Sciatic nerve (tissue), 2 donors: ENCODE data around the gene NRG3. TPM values are rescaled to one million over a fixed set of nuclear protein-coding genes. Genes with fewer than 3 reads are reported as not detected.

Source experiments
- ATAC-seq: fragments of 200-7000 bp; cut with Tn5 transposase; one replicate; pipeline ENCODE4 v1.9.1; 2020; ENCODE audit warnings: mild to moderate bottlenecking, moderate library complexity
- DNase-seq: peaks from one replicate; pipeline ENCODE4 v3.0.0-alpha.2; 2020; ENCODE audit warnings: low spot score
- intact Hi-C: fragments of 100-400 bp; cut with DNase I; formaldehyde crosslinking; loops from one replicate; pipeline ENCODE4 v1.14.2; 2022
- total RNA-seq: library from RNA; stranded (reverse); fragmentation: NEBNext Ultra II Directional; extraction: Animal tissue kit (Norgen Biotek cat#: 25700); gene quantifications from one replicate; pipeline ENCODE4 v1.2.1, GENCODE V29; 2021
- donor health status: DM: no; HTN: no; CAD: no.
- donor health status: DM: no; HTN: no; CAD: no.

The NRG3 gene
- total RNA-seq = 1.4 TPM

DNA sequence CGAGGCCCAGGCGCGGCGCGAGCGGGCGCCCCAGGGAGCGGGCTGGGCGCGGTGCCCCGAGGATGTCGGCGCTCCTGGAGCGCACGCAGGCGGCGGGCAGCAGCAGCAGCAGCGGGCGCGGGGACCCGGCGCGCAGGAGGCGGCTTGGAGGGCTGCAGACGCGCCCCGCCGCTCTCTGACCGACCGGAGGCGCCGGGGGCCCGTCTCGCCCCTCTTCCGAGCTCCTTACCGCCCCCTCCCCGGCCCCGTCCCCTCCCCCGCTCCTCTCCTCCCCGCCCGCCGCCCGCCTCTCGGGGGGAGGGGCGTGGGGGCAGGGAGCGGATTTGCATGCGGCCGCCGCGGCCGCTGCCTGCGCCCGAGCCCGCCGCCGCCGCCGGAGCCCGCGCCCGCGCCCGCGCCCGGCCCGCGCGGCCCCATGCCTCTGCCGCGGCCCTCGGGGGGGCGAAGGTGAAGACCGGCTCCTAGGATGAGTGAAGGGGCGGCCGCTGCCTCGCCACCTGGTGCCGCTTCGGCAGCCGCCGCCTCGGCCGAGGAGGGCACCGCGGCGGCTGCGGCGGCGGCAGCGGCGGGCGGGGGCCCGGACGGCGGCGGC lies at the start of gene NRG3:
Gene NRG3 (plus strand): TSS at position 320 of the 592 bp plus-strand sequence.
- no peak for DNase-seq
- no peak for ATAC-seq
- intact Hi-C loops = no loop called here

DNA sequence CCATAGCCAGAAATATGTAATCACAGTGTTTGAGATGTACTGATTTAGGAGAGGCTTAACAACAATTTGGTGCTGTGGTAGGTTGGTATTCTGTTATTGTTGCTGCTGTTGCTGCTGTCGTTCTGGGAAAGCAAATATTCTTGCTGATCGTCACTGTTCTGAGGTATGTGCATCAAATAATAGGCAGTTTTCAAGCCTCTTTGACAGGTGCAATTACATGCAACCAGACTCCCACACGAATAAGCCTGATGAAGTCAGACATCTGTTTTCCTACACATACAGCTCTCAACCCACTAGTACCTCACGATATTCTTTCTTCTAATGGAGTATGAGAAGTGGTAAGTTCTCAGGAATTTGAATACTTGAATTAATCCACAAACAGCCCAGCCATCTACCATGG lies 46.7 kb upstream of the NRG3 start:
- no peak for DNase-seq
- intact Hi-C loops = no loop called here
- no peak for ATAC-seq

DNA sequence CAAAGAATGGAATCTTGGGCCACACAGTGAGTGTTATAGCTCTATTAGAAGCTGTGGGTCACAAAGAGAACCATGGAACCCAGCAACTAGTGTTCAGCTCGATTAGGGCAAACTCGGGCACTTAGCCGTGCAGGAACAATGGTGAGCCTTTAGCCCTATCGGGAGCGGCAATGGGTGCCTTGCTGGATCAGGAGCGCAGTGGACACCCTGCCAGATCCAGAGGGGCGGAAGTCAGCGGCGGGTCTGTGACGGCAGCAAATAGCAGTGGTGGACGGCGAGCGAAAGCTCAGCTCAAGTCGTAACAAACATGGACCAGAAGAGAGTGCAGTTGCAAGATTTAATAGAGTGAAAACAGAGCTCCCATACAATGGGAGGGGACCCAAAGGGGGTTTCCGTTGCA lies 43.9 kb upstream of the NRG3 start:
- DNase-seq (no peak), ATAC-seq (no peak)
- intact Hi-C loops = no loop called here

DNA sequence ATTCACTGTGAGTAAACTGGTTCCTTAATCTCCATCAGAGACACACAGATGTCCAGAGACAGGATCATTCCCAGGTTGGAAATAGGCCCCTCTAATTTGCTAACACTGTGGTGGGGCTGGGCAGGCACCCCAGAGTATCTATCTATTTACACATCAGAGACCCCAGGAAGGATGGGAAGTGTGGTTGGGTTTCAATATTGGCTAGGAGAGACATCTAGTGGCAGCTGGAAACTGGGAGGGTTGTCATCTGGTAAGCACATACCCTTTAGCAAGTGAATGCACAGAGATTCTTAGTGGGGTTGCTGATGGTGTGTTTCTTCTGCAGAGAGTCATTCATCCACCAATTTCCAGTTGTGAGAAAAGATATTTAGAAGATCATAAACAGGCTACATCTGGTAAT lies 36.0 kb upstream of the NRG3 start:
- DNase-seq (no peak), ATAC-seq (no peak)
- intact Hi-C loops = no loop called here

DNA sequence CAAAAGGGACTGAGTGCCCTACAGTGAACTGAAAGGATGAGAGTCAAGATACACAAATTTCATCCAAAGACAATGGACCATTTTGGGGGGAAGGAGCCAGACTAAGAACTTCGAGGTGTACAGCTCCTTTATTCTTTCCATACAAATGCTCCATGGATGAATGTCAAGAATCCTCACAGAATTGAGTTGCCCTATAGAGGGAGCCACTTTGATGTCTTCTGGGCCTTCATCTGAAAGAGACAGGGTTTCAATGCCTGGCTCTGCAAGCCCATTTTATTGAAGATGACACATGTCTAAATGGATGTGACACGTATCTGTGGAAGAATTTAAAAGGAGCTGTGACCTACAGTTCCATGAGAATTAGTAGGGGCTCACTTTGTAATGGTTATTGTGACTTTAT lies 32.0 kb upstream of the NRG3 start:
- no peak for DNase-seq
- intact Hi-C loops = no loop called here

DNA sequence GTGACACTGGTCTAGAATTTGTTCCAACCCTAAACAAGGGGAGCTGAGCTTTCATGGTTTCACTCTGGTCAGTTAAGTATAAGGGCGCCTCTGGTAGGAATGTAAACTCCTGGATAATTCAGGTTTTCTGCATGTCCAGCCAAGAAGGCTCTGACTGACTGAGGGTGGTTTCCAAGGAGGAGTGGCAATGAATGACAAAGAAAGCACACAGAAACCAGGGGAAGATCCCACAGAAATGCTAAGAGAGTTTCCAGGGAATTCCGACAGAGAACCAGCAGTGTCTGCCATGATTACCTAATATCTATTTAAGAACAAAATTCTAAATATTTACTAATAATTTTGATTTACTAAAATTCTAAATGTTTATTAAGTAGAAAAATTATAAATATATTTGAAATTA lies 27.3 kb upstream of the NRG3 start:
- ATAC-seq (no peak), DNase-seq (no peak)
- intact Hi-C loops = no loop called here

More for the DNA sequence above, 32.0 kb upstream of the NRG3 start:
- no peak for ATAC-seq

DNA sequence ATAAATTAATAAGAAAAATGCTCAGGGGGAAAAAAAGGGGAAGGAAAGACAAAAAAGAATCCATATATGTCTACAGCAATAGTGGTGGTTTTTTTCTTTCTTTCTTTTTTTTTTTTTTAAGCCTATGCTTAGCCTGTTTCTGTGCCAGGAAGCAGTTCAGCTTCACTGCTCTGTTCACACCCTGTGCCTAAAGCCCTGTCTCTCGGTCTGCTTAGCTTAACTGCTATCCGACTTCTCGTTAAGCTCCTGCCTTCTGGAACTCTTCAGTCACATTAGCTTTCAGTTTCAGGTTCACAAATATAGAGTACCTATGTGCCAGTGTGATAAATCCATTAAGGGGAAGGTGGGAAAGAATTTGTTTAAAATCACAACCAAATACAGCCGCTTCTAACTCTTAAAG lies 26.5 kb upstream of the NRG3 start:
- DNase-seq (no peak), ATAC-seq (no peak)
- intact Hi-C loops = no loop called here

DNA sequence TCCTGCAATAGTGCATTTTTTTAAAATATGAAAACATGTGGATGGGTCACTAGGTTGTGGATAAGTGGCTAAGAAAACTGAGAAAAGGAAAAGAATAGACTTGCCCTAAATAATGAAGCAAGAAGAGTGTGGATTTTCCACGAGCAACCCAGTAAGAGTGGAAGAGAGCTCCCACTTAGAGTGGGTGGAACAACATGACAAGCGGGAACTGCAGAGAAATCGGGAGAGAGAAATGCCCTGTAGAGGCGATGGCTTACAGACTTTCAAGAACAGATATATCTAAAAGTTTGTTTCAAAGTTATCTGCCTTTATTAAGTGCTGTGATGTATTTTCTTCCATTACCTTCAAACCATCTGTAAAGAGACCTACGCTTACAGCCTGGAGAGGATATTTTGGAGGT lies 26.1 kb upstream of the NRG3 start:
- no peak for DNase-seq
- ATAC-seq = no peak
- intact Hi-C loops = no loop called here

DNA sequence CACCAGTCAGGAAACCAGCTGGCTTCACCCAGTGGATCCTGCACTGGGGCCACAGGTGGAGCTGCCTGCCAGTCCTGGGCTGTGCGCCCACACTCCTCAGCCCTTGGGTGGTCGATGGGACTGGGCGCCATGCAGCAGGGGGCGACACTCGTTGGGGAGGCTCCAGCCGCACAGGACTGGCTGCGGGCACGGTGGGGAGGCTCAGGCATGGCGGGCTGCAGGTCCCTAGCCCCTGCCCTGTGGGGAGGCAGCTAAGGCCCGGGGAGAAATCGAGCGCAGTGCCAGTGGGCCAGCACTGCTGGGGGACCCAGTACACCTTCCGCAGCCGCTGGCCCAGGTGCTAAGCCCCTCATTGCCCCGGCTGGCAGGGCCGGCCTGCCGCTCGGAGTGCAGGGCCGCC lies 12.4 kb upstream of the NRG3 start:
- no peak for ATAC-seq
- intact Hi-C loops = no loop called here
- DNase-seq = no peak

DNA sequence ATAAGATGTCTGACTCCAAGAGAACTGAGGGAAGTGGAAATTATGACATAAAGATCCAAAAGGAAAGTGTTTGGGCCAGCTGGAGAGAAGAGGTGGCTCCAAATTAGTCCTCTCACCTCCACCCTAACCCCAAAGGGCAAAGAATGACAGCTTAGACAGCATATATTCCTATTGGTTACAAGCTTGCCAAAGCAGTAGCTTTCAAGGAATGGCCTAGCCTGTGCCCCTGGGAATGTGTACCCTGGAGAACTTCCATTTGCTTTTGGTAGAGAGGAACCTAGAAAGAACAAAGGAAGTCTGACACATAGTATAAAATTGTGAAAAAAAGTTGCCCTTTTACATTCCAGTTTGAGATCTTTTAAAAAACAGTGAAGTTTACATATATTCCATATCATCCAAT lies 11.2 kb upstream of the NRG3 start:
- intact Hi-C loops = no loop called here
- ATAC-seq (no peak), DNase-seq (no peak)

DNA sequence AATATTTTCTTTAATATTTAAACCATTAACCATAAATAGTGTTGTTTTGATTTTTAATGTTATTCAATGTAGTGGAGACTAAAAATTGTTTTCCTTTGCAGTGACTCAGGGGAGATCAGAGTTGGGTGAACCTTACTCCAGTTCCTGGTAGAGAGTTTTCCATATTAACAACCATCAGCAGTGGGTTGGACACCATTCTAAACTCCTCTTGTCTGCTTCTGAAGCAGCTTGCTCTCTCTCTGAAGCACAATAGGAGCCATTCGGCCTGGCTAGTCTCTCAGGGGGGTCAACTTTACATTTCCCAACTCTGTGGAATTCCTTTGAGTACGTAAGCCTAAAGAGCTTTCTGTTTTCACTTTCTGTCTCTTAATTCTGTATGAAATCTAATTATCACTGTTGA lies 9.4 kb upstream of the NRG3 start:
- DNase-seq = no peak
- no peak for ATAC-seq
- intact Hi-C loops = no loop called here

DNA sequence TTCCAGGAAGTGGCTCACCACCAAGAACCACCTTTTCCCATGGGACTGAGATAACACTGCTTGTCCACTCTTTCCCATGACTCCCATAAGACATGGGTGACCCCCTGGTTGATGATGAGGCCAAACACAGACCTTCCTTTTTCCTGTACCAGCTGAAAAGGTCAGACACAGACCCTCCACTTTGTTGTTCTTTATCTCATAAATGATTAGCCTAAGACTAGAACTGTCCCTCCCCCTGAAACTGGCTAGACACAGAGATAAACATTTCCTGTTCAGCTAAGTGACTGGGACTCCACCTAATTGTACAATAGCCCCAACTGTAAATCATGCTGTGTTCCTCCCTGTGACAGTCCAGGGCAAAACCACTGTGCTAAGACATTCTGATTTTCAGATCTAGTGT lies 8.2 kb upstream of the NRG3 start:
- ATAC-seq = no peak
- no peak for DNase-seq
- intact Hi-C loops = no loop called here

DNA sequence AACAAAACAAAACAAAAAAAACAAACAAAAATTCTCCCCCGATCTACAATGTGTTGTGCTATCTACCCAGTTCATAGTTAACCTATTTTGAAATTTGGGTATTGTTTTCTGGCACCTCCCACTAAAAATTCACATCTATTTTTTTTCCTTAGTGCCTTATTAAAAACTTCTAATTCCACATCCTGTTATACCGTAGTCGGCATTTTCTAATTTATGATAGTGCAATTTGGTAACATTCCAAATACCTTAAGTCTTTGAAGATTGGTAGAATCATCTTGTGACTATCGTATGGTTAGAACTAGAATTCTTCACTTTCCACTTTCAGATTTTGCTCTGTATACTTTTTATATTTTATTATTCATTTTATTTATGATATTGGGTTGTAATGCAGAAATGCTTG lies 4.5 kb upstream of the NRG3 start:
- intact Hi-C loops = no loop called here
- ATAC-seq = no peak
- no peak for DNase-seq

DNA sequence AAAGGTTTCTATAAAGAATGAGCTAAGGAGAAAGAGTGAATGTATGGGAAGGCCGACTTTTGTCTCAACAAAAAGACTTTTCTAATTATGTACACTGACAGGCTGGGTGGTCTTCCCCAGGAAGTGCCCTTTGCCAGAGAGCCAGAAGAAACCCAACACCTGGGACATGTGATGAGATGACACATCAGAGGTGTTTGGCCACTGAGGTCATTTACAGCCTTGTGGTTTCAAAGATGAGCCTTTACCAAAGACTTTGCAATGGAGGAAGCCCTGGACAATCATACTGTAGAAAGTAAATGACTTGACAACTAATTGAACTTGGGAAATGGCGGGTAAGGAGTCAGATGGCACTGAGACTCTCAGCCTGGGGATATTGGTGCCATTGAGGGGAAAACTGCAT lies 3.4 kb upstream of the NRG3 start:
- intact Hi-C loops = no loop called here
- no peak for DNase-seq
- no peak for ATAC-seq

DNA sequence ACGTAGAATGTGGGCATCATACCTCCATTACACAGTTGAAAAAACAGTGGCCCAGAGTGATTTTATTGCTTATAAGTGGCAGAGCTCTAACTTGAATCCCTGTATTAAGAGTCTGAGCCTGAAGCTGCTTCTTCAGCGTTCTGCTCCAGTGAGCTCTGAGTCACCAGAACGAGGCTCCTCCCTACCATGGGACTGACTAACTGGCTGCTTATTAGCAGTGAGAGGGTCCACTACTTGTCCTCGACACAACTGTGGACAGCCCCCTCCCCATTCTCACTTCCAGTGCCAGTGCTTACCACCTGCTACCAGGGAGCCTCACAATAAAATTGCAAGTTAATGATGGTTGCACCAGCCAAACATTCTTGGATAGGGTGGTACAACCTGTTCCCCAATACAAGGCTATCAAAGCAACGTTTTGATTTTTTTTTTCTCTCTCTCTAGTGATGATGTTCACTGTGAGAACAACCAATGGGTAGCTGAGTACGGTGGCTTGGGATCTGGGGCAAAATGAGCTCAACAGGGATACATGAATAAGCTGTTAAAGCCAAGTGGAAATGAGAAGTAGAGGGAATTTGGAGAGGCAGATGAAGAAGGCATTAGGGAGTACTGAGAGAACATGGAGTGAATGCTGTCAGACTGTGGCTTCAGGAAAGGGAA lies 2.7 kb upstream of the NRG3 start:
- ATAC-seq = no peak
- intact Hi-C loops = no loop called here
- no peak for DNase-seq

DNA sequence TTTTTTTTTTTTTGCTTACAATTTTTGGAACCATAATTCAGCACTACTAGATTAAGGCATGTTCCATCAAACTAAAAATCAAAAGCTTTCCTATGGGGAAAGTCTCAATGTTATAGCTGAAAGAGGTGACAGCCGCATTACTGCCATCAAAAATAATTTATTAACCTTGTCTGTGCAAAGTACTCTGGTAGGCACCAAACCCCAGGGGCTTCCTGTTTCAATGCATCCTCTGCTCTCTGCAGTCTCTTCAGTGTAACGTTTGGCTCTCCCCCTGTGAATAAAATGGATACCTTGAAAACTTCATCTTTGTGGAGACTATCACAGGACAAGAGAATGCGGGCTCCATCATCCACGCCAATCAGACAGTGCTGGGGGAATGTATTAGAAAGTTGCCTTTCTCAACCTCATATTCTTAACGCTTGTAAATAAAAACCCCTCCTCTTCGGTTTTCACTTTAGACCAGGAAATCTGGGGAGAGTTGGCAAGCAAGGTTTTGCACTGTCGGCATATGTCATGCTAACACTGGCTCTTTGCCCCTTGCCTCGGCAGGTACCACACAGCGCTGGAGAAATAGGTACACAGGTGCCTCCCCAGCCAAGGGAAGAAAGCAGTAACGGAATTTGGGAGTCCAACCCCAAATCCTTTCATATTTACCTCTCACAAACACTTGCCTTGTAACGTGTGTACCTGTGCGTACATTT lies 1.6 kb upstream of the NRG3 start:
- intact Hi-C loops = no loop called here

DNA sequence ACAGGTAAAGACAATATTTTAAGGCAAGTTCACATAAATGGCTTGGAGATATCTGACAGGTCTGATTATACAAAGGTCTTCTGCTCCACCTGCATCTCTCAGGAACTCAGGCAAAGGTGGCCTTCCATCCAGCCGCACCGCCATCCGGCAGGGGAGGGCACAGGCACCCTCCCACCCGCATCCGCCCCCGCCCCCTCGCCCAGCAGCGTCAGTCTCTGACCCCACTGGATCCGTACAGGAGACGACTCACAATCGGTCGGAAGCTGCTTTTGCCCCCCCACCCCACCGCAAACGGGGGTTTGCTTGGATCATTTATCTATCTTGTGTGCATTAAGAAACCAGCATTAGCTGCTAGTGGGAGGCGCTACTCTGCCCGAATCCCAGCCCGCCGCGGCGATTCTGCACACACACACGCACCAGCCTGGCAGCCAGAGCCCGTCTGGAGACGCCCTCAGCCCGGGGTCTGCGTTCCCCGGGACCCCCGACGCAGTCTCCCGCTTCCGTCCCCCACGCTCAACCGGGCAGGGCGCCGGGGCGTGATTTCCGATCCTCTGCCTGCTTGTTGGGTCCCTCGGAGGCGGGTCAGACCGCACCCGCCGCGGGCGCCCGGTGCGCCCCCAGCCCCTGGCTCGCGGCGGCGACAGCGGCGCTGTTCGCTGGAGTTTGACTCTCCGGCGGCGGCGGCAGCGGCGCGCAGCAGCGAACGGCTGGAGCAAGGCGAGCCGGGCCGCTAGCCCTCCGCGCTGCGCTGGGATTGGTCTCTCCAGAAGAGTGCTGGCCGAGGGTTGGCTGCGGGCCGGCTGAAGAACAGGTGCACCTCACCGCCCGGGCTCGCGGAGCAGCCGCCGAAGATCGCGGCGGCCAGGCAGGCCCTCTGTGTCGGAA lies 820 bp upstream of the NRG3 start:
- ATAC-seq (no peak), DNase-seq (no peak)
- intact Hi-C loops = no loop called here

More for the DNA sequence above, 1.6 kb upstream of the NRG3 start:
- no peak for DNase-seq
- ATAC-seq = no peak

DNA sequence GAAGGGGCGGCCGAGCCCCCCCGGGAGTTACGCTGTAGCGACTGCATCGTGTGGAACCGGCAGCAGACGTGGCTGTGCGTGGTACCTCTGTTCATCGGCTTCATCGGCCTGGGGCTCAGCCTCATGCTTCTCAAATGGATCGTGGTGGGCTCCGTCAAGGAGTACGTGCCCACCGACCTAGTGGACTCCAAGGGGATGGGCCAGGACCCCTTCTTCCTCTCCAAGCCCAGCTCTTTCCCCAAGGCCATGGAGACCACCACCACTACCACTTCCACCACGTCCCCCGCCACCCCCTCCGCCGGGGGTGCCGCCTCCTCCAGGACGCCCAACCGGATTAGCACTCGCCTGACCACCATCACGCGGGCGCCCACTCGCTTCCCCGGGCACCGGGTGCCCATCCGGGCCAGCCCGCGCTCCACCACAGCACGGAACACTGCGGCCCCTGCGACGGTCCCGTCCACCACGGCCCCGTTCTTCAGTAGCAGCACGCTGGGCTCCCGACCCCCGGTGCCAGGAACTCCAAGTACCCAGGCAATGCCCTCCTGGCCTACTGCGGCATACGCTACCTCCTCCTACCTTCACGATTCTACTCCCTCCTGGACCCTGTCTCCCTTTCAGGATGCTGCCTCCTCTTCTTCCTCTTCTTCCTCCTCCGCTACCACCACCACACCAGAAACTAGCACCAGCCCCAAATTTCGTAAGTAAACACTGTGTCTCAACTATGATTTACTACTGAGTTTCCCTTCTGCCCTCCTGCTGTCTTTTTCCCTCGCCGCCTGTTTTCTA lies 666 bp downstream of the NRG3 start:
- ATAC-seq (no peak), DNase-seq (no peak)
- intact Hi-C loops = no loop called here
